Heart left ventricle (tissue), 16 donors: ENCODE results near the gene PLB1. TPM values are rescaled to one million over a fixed set of nuclear protein-coding genes. Genes with fewer than 3 reads are reported as not detected.

Source experiments
- ATAC-seq, 4 donors: fragments of 200-7000 bp; cut with Tn5 transposase; one replicate each; pipeline ENCODE4 v1.9.1; 2020 to 2022; ENCODE audit warnings: moderate library complexity in 4 of 4, mild to moderate bottlenecking in 3 of 4, moderate number of reproducible peaks in 1 of 4
- DNase-seq, 5 donors: peaks; one replicate each; pipeline ENCODE4 v3.0.0-alpha.2; 2020
- H3K27ac ChIP-seq, 12 donors: fragments of 200-600 bp; sonication (generic) in 4 of 12; one replicate each; pipeline versions ENCODE4 v1.5.0 to v1.8.0; 2016 to 2022; ENCODE audit warnings: mild to moderate bottlenecking in 2 of 12
- H3K27me3 ChIP-seq, 9 donors: fragments of 200-600 bp; sonication (generic) in 2 of 9; one replicate each; pipeline versions ENCODE4 v1.5.1 to v1.8.0; 2016 to 2022; ENCODE audit warnings: mild to moderate bottlenecking in 3 of 9
- H3K36me3 ChIP-seq, 9 donors: fragments of 200-600 bp; sonication (generic) in 2 of 9; one replicate each; pipeline versions ENCODE4 v1.5.0 to v1.8.0; 2018 to 2022; ENCODE audit warnings: mild to moderate bottlenecking in 2 of 9
- H3K4me1 ChIP-seq, 12 donors: fragments of 200-600 bp; sonication (generic) in 4 of 12; one replicate each; pipeline versions ENCODE4 v1.5.0 to v1.8.0; 2016 to 2022; ENCODE audit warnings: mild to moderate bottlenecking in 3 of 12
- H3K4me3 ChIP-seq, 12 donors: fragments of 200-600 bp; sonication (generic) in 4 of 12; one replicate each; pipeline versions ENCODE4 v1.5.0 to v1.8.0; 2017 to 2022; ENCODE audit warnings: mild to moderate bottlenecking in 9 of 12, moderate library complexity in 4 of 12
- H3K9me3 ChIP-seq, 12 donors: fragments of 200-600 bp; sonication (generic) in 4 of 12; one replicate each; pipeline versions ENCODE4 v1.5.0 to v1.8.0; 2016 to 2022; ENCODE audit warnings: mild to moderate bottlenecking in 1 of 12
- CTCF ChIP-seq, 12 donors: fragments of 200-600 bp; sonication (generic) in 4 of 12; IDR thresholded peaks; one replicate each; pipeline versions ENCODE4 v1.5.0 to v1.8.0; 2018 to 2022; ENCODE audit warnings: antibody characterized with exemption in 12 of 12, mild to moderate bottlenecking in 5 of 12
- POLR2A ChIP-seq, 2 donors: fragments of 450-650 bp; IDR thresholded peaks; one replicate each; pipeline ENCODE4 v1.6.1; 2017; ENCODE audit warnings: antibody characterized with exemption in 2 of 2, mild to moderate bottlenecking in 2 of 2, moderate library complexity in 2 of 2
- WGBS, 4 donors: extraction: QIAGEN DNeasy Blood & Tissue Kit in 2 of 4; methylation state at CpG; one replicate each; pipeline versions ENCODE4 v1.1.5 to v1.1.7; 2013 to 2018; 5-methylcytosine and 5-hydroxymethylcytosine counted together
- intact Hi-C, 10 donors: fragments of 100-400 bp; cut with DNase I; formaldehyde crosslinking; loops; one replicate each; pipeline versions ENCODE4 v1.11.1 to v1.14.2; 2022
- polyA plus RNA-seq, 2 donors: library from polyadenylated mRNA; stranded (reverse); fragments of 200-250 nt; gene quantifications; one replicate each; pipeline ENCODE4 v1.2.3, GENCODE V29; 2013
- total RNA-seq, 9 donors: library from RNA; depleted of rRNA in 2 of 9; stranded (reverse); fragments of >200 nt in 2 of 9; fragmentation: NEBNext Ultra II Directional in 3 of 9; extraction: Animal tissue kit (Norgen Biotek cat#: 25700) in 3 of 9; gene quantifications; one replicate each; pipeline versions ENCODE4 v1.1.0 to v1.2.4, GENCODE V29; 2016 to 2023
- donor health status: ischemic (EF 13 %, LVEDD 7.1; RV severe dilation, severe dysfunction).
- donor health status: healthy with polysubstance abuse.
- donor health status: DM: no; HTN: yes; CAD: no.
- donor health status: DM: no; HTN: no; CAD: no.
- donor health status: ischemic (EF 25% LVEDD 6.9; RV normal size, moderate dysfunction).
- donor health status: ischemic (EF 25% LVEDD 5.7; RV mildly dilated, moderate dysfunction).
- donor health status: healthy.
- donor health status: DM: yes; HTN: yes; CAD: no.
- donor health status: ischemic (EF 35%, LVEDD 5.7; RV mildly dilated, moderate dysfunction).
- donor health status: nonischemic (EF 11% LVEDD 7.7; RV severe dilation, severe dysfunction).
- donor health status: DM: yes; HTN: yes; CAD: no.
- donor health status: PGD.
- donor health status: ischemic (EF 29% LVEDD 5.4; RV normal size, mild dysfunction).
- donor health status: nonischemic (EF 23%, LVEDD 6.1; RV moderate dilation, normal function).

Gene PLB1
- total and polyA plus RNA-seq, 11 donors, result 0.35 to 5.5 (median 1.3) TPM

DNA sequence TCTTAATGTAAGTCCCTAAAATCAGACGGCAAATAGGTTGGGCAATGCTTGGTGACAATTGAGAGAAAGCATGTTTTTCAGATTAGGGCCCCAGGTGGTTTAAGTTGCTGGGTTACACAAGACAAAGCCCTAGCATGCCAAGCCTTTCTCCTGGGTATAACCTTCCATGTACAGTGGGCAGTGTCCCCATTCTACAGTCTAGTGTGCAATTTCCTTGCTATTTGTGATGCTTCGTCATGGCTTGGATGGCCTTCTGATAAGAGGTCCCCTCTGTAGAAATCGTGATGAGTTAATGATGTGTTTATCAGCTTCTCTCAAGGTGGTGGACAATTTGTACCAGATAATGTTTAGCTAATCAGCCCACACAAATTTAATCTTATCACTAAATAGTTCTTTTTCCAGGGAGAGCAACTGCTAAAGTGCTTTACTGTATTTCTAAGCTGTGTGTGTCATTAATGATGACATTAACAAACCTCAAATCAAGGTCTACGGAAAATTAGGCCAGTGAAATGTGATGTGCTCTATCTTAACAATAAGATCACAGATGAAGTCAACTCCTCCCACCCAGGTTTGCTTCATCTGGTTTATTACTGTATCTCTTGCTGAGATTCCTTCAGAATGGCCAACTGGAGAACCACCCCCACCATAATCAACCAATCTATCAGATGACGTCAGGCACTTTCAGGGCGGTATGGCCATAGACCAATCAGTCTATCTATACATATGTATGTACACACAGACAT, 61.7 kb downstream of the PLB1 start:
- no peaks in the 10 kb centered on the region for H3K27me3 ChIP-seq
- no peaks in the 10 kb centered on the region for H3K4me1 ChIP-seq
- 48 to 57% (median 55%) methylated on average over 6 of the region's 6 CpGs for WGBS, 4 donors
- DNase-seq, result no peak
- ATAC-seq, result no peak
- H3K4me3 ChIP-seq, result no peak overlapping the region
- intact Hi-C loops, result no loop called here
- no peaks in the 10 kb centered on the region for H3K9me3 ChIP-seq
- no peaks in the 10 kb centered on the region for H3K36me3 ChIP-seq
- no peak overlapping the region for H3K27ac ChIP-seq
- TF ChIP-seq POLR2A (IDR thresholded peaks at IDR 0.05) (no peak), CTCF (IDR thresholded peaks at IDR 0.05) (no peak)

DNA sequence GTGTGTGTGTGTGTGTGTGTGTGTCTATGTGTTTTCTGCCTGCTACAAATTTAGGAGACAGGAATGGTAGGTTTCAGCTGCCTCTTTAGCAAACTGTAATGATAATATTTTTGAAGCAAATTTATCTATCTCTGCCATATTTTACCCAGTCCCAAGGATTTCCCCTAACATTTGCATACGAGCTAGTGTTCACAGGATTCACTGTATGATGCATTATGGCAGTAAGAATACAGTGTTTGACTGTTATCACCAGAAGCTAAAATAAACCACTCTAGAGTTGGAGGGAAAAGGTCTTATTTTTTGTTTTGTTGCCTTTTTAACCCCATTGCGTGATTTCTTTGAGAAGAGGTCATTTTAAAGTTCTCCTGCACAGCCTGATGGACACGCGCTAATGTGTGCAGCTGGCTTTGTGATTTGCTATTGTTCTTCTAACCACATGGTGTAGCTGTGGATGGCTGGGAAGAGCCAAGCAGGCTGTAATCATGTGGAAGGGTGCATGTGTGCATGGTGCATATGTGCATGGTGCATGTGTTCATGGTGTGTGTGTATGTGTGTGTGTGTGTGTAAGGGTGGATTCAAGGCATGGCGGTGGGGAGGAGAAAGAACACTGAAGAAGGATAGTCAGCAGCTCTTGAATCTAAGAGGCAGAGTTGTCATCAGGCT, 62.4 kb downstream of the PLB1 start:
- TF ChIP-seq POLR2A (IDR thresholded peaks at IDR 0.05) (no peak), CTCF (IDR thresholded peaks at IDR 0.05) (no peak)
- Histone ChIP-seq H3K27ac (no peak overlapping the region), H3K36me3 (no peaks in the 10 kb centered on the region), H3K4me1 (no peaks in the 10 kb centered on the region), H3K27me3 (no peaks in the 10 kb centered on the region), H3K4me3 (no peak overlapping the region), H3K9me3 (no peaks in the 10 kb centered on the region)
- ATAC-seq (peak in 1 of 4 donors; percentile 18), DNase-seq (no peak)
- intact Hi-C loops, result no loop called here
- WGBS, 4 donors, result 70 to 85% (median 81%) methylated on average over 5 of the region's 5 CpGs

DNA sequence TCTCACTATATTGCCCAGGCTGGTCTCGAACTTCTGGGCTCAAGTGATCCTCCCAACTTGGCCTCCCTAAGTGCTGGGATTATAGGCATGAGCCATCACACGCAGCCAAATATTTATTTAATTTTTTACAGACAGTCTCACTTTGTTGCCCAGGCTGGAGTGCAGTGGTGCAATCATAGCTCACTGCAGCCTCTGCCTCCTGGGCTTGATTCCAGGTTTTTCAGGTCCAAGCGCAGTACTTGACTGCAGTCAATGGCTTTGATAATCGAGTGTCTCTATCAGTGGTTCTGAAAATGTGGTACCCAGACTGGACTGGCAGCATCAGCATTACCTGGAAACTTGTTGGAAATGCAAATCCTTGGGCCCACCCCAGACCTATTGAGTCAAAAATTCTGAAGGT, 63.1 kb downstream of the PLB1 start:
- 58 to 64% (median 62%) methylated on average over 4 of the region's 4 CpGs for WGBS, 4 donors
- H3K4me1 ChIP-seq, result no peaks in the 10 kb centered on the region
- intact Hi-C loops, result no loop called here
- H3K36me3 ChIP-seq, result no peaks in the 10 kb centered on the region
- H3K9me3 ChIP-seq, result no peaks in the 10 kb centered on the region
- no peak overlapping the region for H3K4me3 ChIP-seq
- DNase-seq (peak in 1 of 5 donors; percentile 36), ATAC-seq (peak in 3 of 4 donors; percentile 55 to 81 (median 75))
- TF ChIP-seq POLR2A (IDR thresholded peaks at IDR 0.05) (no peak), CTCF (IDR thresholded peaks at IDR 0.05) (no peak)
- H3K27ac ChIP-seq, result no peak overlapping the region
- no peaks in the 10 kb centered on the region for H3K27me3 ChIP-seq

- Histone ChIP-seq H3K9me3 (no peaks in the 10 kb centered on the region), H3K36me3 (no peaks in the 10 kb centered on the region), H3K27ac (no peak overlapping the region), H3K4me1 (peaks cover 0 to 10% (median 0%) of the 10 kb centered on the region in 12 donors), H3K27me3 (no peaks in the 10 kb centered on the region), H3K4me3 (no peak overlapping the region)
- intact Hi-C loops, result loop anchor here in 3 of 10 donors (10.0 kb wide), 3 partner anchors 191 to 391 kb away; partner anchors contain the start of genes PPP1CB (in 1 of the 3) and WDR43 (in 1 of the 3)
- 92 to 96% (median 94%) methylated on average over 1 of the region's 1 CpG for WGBS, 4 donors
- DNase-seq (no peak), ATAC-seq (no peak)
- TF ChIP-seq POLR2A (IDR thresholded peaks at IDR 0.05) (no peak), CTCF (IDR thresholded peaks at IDR 0.05) (no peak)
Measured at GRCh38 chr2:28563869-28564268, 68.0 kb downstream of the PLB1 start.
